Loucy (cell line): ENCODE data around the gene RBMS3.

Source experiments
- H2AFZ ChIP-seq: fragments of 200-600 bp; sonication (generic); 2 replicates; pipeline ENCODE4 v1.6.0; 2016; ENCODE audit warnings: antibody characterized with exemption, mild to moderate bottlenecking, low read length, moderate library complexity
- H3F3A ChIP-seq: fragments of 200-600 bp; 2 replicates; pipeline ENCODE4 v1.6.0; 2016; ENCODE audit warnings: antibody characterized with exemption, low read depth, mild to moderate bottlenecking
- H3K27me3 ChIP-seq: fragments of 200-600 bp; sonication (generic); 2 replicates; pipeline ENCODE4 v1.6.1; 2014; ENCODE audit warnings: low read length, mild to moderate bottlenecking; ENCODE audit not compliant: insufficient read depth, poor library complexity, severe bottlenecking
- H3K36me3 ChIP-seq: fragments of 200-600 bp; sonication (generic); 2 replicates; pipeline ENCODE4 v1.6.1; 2016; ENCODE audit warnings: low read length; ENCODE audit not compliant: insufficient read depth
- H3K4me1 ChIP-seq: fragments of 200-600 bp; sonication (generic); 2 replicates; pipeline ENCODE4 v1.5.1; 2014; ENCODE audit warnings: low read length, mild to moderate bottlenecking; ENCODE audit not compliant: insufficient read depth, poor library complexity, severe bottlenecking
- H3K4me2 ChIP-seq: fragments of 200-600 bp; sonication (generic); 2 replicates; pipeline ENCODE4 v1.6.0; 2014; ENCODE audit warnings: antibody characterized with exemption, low read length, low read depth, mild to moderate bottlenecking; ENCODE audit not compliant: poor library complexity, severe bottlenecking
- H3K4me3 ChIP-seq: fragments of 200-600 bp; sonication (generic); 2 replicates; pipeline ENCODE4 v1.5.1; 2014; ENCODE audit warnings: low read length, mild to moderate bottlenecking, mixed read lengths; ENCODE audit not compliant: poor library complexity, severe bottlenecking
- H3K79me2 ChIP-seq: fragments of 200-600 bp; sonication (generic); 2 replicates; pipeline ENCODE4 v1.6.1; 2014; ENCODE audit warnings: low read length; ENCODE audit not compliant: insufficient read depth
- H3K9ac ChIP-seq: fragments of 200-600 bp; sonication (generic); 2 replicates; pipeline ENCODE4 v1.6.0; 2014; ENCODE audit warnings: mild to moderate bottlenecking, low read depth, low read length, moderate library complexity; ENCODE audit not compliant: poor library complexity, severe bottlenecking
- H3K9me2 ChIP-seq: fragments of 200-600 bp; sonication (generic); replicated peaks from 2 replicates; pipeline ENCODE4 v1.6.1; 2016; ENCODE audit warnings: low read depth, low read length, mixed read lengths
- H3K9me3 ChIP-seq: fragments of 200-600 bp; sonication (generic); 2 replicates; pipeline ENCODE4 v1.6.1; 2014; ENCODE audit warnings: mild to moderate bottlenecking, antibody characterized with exemption, low read length, low read depth; ENCODE audit not compliant: insufficient read depth
- H4K20me1 ChIP-seq: fragments of 200-600 bp; sonication (generic); 2 replicates; pipeline ENCODE4 v1.6.0; 2014; ENCODE audit warnings: antibody characterized with exemption, low read length, mild to moderate bottlenecking; ENCODE audit not compliant: insufficient read depth, poor library complexity, severe bottlenecking
- EZH2phosphoT487 ChIP-seq: fragments of 200-600 bp; IDR thresholded peaks from 2 replicates; pipeline ENCODE4 v1.6.1; 2018; ENCODE audit warnings: antibody characterized with exemption, mild to moderate bottlenecking, moderate library complexity, borderline replicate concordance
- TF ChIP-seq, protein P1 (sequence below): fragments of 200-600 bp; sonication (generic); conservative IDR thresholded peaks from 2 replicates; pipeline ENCODE4 v1.5.1; 2014; ENCODE audit warnings: mild to moderate bottlenecking, antibody characterized with exemption, low read length

The RBMS3 gene

DNA sequence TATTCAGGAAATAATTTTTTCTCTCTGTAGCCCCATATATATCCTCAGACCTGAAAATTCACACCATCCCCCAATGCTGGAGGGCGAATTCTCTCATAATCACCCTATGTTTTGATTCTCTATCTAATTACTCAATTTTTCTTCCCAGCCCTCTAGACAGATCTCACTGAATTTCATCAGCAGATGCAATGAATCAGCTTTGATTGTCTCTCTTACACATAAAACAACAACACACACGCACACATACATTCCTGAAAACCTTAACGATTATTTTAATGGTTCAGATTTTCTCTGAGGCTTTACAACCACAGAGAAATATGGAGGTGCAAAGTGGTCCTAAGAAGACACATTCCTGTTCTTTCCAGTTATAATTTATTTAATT lies 11.1 kb downstream of the RBMS3 start:
- no peaks in the 10 kb centered on the region for H4K20me1 ChIP-seq
- no peak overlapping the region for H2AFZ ChIP-seq
- H3K36me3 ChIP-seq: no peaks in the 10 kb centered on the region
- TF ChIP-seq EZH2phosphoT487: no peak
- TF ChIP-seq, protein P1, sequence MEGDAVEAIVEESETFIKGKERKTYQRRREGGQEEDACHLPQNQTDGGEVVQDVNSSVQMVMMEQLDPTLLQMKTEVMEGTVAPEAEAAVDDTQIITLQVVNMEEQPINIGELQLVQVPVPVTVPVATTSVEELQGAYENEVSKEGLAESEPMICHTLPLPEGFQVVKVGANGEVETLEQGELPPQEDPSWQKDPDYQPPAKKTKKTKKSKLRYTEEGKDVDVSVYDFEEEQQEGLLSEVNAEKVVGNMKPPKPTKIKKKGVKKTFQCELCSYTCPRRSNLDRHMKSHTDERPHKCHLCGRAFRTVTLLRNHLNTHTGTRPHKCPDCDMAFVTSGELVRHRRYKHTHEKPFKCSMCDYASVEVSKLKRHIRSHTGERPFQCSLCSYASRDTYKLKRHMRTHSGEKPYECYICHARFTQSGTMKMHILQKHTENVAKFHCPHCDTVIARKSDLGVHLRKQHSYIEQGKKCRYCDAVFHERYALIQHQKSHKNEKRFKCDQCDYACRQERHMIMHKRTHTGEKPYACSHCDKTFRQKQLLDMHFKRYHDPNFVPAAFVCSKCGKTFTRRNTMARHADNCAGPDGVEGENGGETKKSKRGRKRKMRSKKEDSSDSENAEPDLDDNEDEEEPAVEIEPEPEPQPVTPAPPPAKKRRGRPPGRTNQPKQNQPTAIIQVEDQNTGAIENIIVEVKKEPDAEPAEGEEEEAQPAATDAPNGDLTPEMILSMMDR: no peak
- no peaks in the 10 kb centered on the region for H3K79me2 ChIP-seq
- H3K4me3 ChIP-seq: no peak overlapping the region
- no peak overlapping the region for H3K4me2 ChIP-seq
- no peaks in the 10 kb centered on the region; the same call in 1 of the 2 replicates for H3K9me2 ChIP-seq
- H3K4me1 ChIP-seq: no peaks in the 10 kb centered on the region
- H3K27me3 ChIP-seq: no peaks in the 10 kb centered on the region
- H3F3A ChIP-seq: no peaks in the 10 kb centered on the region
- no peak overlapping the region for H3K9ac ChIP-seq
- no peaks in the 10 kb centered on the region for H3K9me3 ChIP-seq

- no peaks in the 10 kb centered on the region for H3K79me2 ChIP-seq
- no peaks in the 10 kb centered on the region for H3K27me3 ChIP-seq
- H2AFZ ChIP-seq: no peak overlapping the region
- no peak overlapping the region for H3K4me2 ChIP-seq
- H3K4me1 ChIP-seq: no peaks in the 10 kb centered on the region
- no peaks in the 10 kb centered on the region for H3K9me3 ChIP-seq
- no peaks in the 10 kb centered on the region; the same call in 1 of the 2 replicates for H3K9me2 ChIP-seq
- no peaks in the 10 kb centered on the region for H3F3A ChIP-seq
- H4K20me1 ChIP-seq: no peaks in the 10 kb centered on the region
- no peak overlapping the region for H3K9ac ChIP-seq
- TF ChIP-seq, protein P1: no peak
- H3K36me3 ChIP-seq: no peaks in the 10 kb centered on the region
- H3K4me3 ChIP-seq: no peak overlapping the region
These were observed 12.6 kb downstream of the RBMS3 start for GRCh38 chr3:29293421-29293820.

DNA sequence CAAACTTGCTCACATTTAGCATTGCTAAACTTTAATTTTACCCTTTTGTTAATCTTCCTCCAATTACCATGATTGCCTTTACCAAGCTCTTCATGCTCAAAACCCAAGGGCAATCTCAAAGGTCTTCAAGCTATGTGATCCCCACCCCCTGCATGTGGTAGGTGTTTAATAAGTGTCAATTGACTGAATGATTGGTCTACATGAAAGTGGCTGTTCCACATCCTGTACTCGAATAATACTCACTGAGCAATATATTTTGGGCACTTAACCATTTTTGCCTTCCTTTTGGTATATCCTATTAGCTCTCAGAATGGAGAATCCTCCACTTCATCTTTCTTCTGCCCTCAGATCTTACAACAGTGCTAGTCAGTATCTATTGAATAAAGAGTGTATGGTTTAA lies 17.1 kb downstream of the RBMS3 start:
- Histone ChIP-seq H3K4me1 (no peaks in the 10 kb centered on the region), H3K4me3 (no peak overlapping the region), H2AFZ (no peak overlapping the region), H3F3A (no peaks in the 10 kb centered on the region), H3K9me2 (no peaks in the 10 kb centered on the region; the same call in 1 of the 2 replicates), H4K20me1 (no peaks in the 10 kb centered on the region), H3K4me2 (no peak overlapping the region), H3K27me3 (no peaks in the 10 kb centered on the region), H3K79me2 (no peaks in the 10 kb centered on the region), H3K9ac (no peak overlapping the region), H3K36me3 (no peaks in the 10 kb centered on the region), H3K9me3 (no peaks in the 10 kb centered on the region)
- TF ChIP-seq, protein P1: no peak
